GM23338 (cell line): ENCODE results near the gene DLX2. TPM values are rescaled to one million over a fixed set of nuclear protein-coding genes. Genes with fewer than 3 reads are reported as not detected.

Experiments used
- ATAC-seq: fragments of 200-7000 bp; cut with Tn5 transposase; 3 replicates; pipeline ENCODE4 v1.9.1; 2020
- DNase-seq: peaks from one replicate; pipeline ENCODE4 v3.0.0-alpha.2; 2015; ENCODE audit warnings: low spot score
- H2AFZ ChIP-seq: fragments of 200-600 bp; sonication (generic); 2 replicates; pipeline ENCODE4 v1.8.0; 2016; ENCODE audit warnings: antibody characterized with exemption, mild to moderate bottlenecking, moderate library complexity
- H3F3A ChIP-seq: fragments of 200-600 bp; sonication (generic); replicated peaks from 2 replicates; pipeline ENCODE4 v1.8.0; 2017; ENCODE audit warnings: antibody characterized with exemption, mixed run types, low read depth
- H3K27ac ChIP-seq: fragments of 200-600 bp; sonication (generic); 2 replicates; pipeline ENCODE4 v1.6.1; 2016; ENCODE audit warnings: low read depth
- H3K27me3 ChIP-seq: fragments of 200-600 bp; sonication (generic); 2 replicates; pipeline ENCODE4 v1.8.0; 2016; ENCODE audit warnings: mild to moderate bottlenecking, mixed run types, moderate library complexity; ENCODE audit not compliant: insufficient read depth
- H3K36me3 ChIP-seq: fragments of 200-600 bp; sonication (generic); 2 replicates; pipeline ENCODE4 v1.8.0; 2016; ENCODE audit warnings: mild to moderate bottlenecking; ENCODE audit not compliant: insufficient read depth
- H3K4me1 ChIP-seq: fragments of 200-600 bp; sonication (generic); 2 replicates; pipeline ENCODE4 v1.8.0; 2016; ENCODE audit warnings: mild to moderate bottlenecking, moderate library complexity; ENCODE audit not compliant: insufficient read depth
- H3K4me2 ChIP-seq: fragments of 200-600 bp; sonication (generic); 2 replicates; pipeline ENCODE4 v1.7.1; 2017; ENCODE audit warnings: mixed run types
- H3K4me3 ChIP-seq: fragments of 200-600 bp; sonication (generic); 2 replicates; pipeline ENCODE4 v1.6.1; 2016; ENCODE audit warnings: mixed run types
- H3K79me2 ChIP-seq: fragments of 200-600 bp; sonication (generic); replicated peaks from 2 replicates; pipeline ENCODE4 v1.8.0; 2017; ENCODE audit warnings: mild to moderate bottlenecking; ENCODE audit not compliant: insufficient read depth
- H3K9me2 ChIP-seq: fragments of 200-600 bp; sonication (generic); 2 replicates; pipeline ENCODE4 v1.8.0; 2017; ENCODE audit not compliant: insufficient read depth
- H4K20me1 ChIP-seq: fragments of 200-600 bp; sonication (generic); replicated peaks from 2 replicates; pipeline ENCODE4 v1.8.0; 2017; ENCODE audit warnings: mild to moderate bottlenecking; ENCODE audit not compliant: insufficient read depth
- H3K27ac Mint-ChIP-seq: 2 replicates; pipeline ENCODE4 v1.8.0; 2020; ENCODE audit warnings: inconsistent platforms, mild to moderate bottlenecking, moderate library complexity, mixed read lengths
- H3K27me3 Mint-ChIP-seq: 3 replicates; pipeline ENCODE4 v1.8.0; 2022; ENCODE audit warnings: low read depth, mild to moderate bottlenecking, moderate library complexity, mixed read lengths, inconsistent platforms; ENCODE audit not compliant: insufficient read depth, poor library complexity
- H3K36me3 Mint-ChIP-seq: 3 replicates; pipeline ENCODE4 v1.8.0; 2021; ENCODE audit warnings: low read depth, mild to moderate bottlenecking, inconsistent platforms, moderate library complexity, mixed read lengths
- H3K4me1 Mint-ChIP-seq: 3 replicates; pipeline ENCODE4 v1.8.0; 2020; ENCODE audit warnings: mild to moderate bottlenecking, inconsistent platforms, mixed read lengths
- H3K4me3 Mint-ChIP-seq: 3 replicates; pipeline ENCODE4 v1.8.0; 2021; ENCODE audit warnings: moderate library complexity, mild to moderate bottlenecking, inconsistent platforms, mixed read lengths
- H3K9me3 Mint-ChIP-seq: 3 replicates; pipeline ENCODE4 v1.8.0; 2020; ENCODE audit warnings: moderate library complexity, mild to moderate bottlenecking, inconsistent platforms, mixed read lengths
- CTCF ChIP-seq, 2 experiments: fragments of 200-600 bp in 1 of 2; sonication (generic) in 1 of 2; conservative IDR thresholded peaks; 2 replicates each; pipeline versions ENCODE4 v1.5.1 to v1.6.1; 2016 to 2017; ENCODE audit warnings: antibody characterized with exemption in 2 of 2, low read depth in 2 of 2, mild to moderate bottlenecking in 2 of 2, moderate library complexity in 1 of 2
- EZH2 ChIP-seq: fragments of 200-600 bp; sonication (generic); IDR thresholded peaks from one replicate; pipeline ENCODE4 v1.8.0; 2017; ENCODE audit warnings: antibody characterized with exemption, mild to moderate bottlenecking, low read depth; ENCODE audit not compliant: unreplicated experiment
- EZH2phosphoT487 ChIP-seq: fragments of 200-600 bp; sonication (generic); IDR thresholded peaks from one replicate; pipeline ENCODE4 v1.8.1; 2018; ENCODE audit warnings: antibody characterized with exemption; ENCODE audit not compliant: unreplicated experiment
- JUNB ChIP-seq: IDR thresholded peaks from one replicate; pipeline ENCODE4 v1.6.1; 2016; ENCODE audit warnings: antibody characterized with exemption; ENCODE audit not compliant: unreplicated experiment
- NANOG ChIP-seq: IDR thresholded peaks from 2 replicates; pipeline ENCODE4 v1.6.1; 2016; ENCODE audit warnings: antibody characterized with exemption, borderline replicate concordance
- polyA plus RNA-seq: library from polyadenylated mRNA; unstranded; fragments of >200 nt; fragmentation: Nextera tagmentation; extraction: Ambion mirVana; gene quantifications from 2 replicates; pipeline ENCODE4 v1.2.1, GENCODE V29; 2016
- total RNA-seq: library from RNA; depleted of rRNA; stranded (reverse); fragments of >200 nt; shearing (Covaris generic); gene quantifications from 2 replicates; pipeline ENCODE4 v1.2.3, GENCODE V29; 2014

The DLX2 gene
- total and polyA plus RNA-seq, 2 experiments from 2014 or later, result 0.08 to 0.24 TPM

GRCh38 chr2:172100935-172101820 lies 1.5 kb downstream of the DLX2 start:
- H3K27me3 Mint-ChIP-seq, result peaks cover 99% of the 10 kb centered on the region
- Histone ChIP-seq H3K9me2 (no peaks in the 10 kb centered on the region), H3K4me2 (peak overlapping the region; percentile 93), H2AFZ (0 out of 2 replicates have a peak overlapping the region, but pooled peaks have one; percentile 89), H3K4me3 (peak overlapping the region; percentile 62), H3K27ac (no peak overlapping the region), H3K27me3 (peaks cover 98% of the 10 kb centered on the region), H3F3A (peaks cover 33% of the 10 kb centered on the region), H3K79me2 (no peaks in the 10 kb centered on the region), H3K36me3 (no peaks in the 10 kb centered on the region), H4K20me1 (peaks cover 16% of the 10 kb centered on the region; the same call in 1 of the 2 replicates), H3K4me1 (peaks cover 54% of the 10 kb centered on the region)
- no peak overlapping the region for H3K27ac Mint-ChIP-seq
- H3K9me3 Mint-ChIP-seq, result no peaks in the 10 kb centered on the region
- ATAC-seq, result 0 out of 3 replicates have a peak, but pooled peaks have one; percentile 0
- H3K36me3 Mint-ChIP-seq, result no peaks in the 10 kb centered on the region
- peak overlapping the region; percentile 74 for H3K4me3 Mint-ChIP-seq
- H3K4me1 Mint-ChIP-seq, result peaks cover 41% of the 10 kb centered on the region
- no peak for TF ChIP-seq CTCF (conservative IDR thresholded peaks at IDR 0.05; ENCODE audit: low read depth in 2 of 2)
- TF ChIP-seq EZH2, result peak; percentile 96
- peak; percentile 91 for TF ChIP-seq EZH2phosphoT487
- peak; percentile 58 for DNase-seq

- Histone ChIP-seq H3K4me2 (peak overlapping the region; percentile 93), H3K27me3 (peaks cover 98% of the 10 kb centered on the region), H3K27ac (no peak overlapping the region), H3K79me2 (no peaks in the 10 kb centered on the region), H3F3A (peaks cover 41% of the 10 kb centered on the region), H4K20me1 (peaks cover 14% of the 10 kb centered on the region; the same call in 1 of the 2 replicates), H3K4me1 (peaks cover 63% of the 10 kb centered on the region), H3K36me3 (no peaks in the 10 kb centered on the region), H2AFZ (no peak overlapping the region), H3K9me2 (no peaks in the 10 kb centered on the region), H3K4me3 (peak overlapping the region; percentile 62)
- H3K4me1 Mint-ChIP-seq, result peaks cover 42% of the 10 kb centered on the region
- DNase-seq (peak; percentile 55), ATAC-seq (no peak; the same call in 2 of the 3 replicates)
- peaks cover 99% of the 10 kb centered on the region for H3K27me3 Mint-ChIP-seq
- no peaks in the 10 kb centered on the region for H3K9me3 Mint-ChIP-seq
- peak overlapping the region; percentile 48; the same call in 2 of the 3 replicates for H3K4me3 Mint-ChIP-seq
- H3K36me3 Mint-ChIP-seq, result no peaks in the 10 kb centered on the region
- no peak overlapping the region for H3K27ac Mint-ChIP-seq
- TF ChIP-seq NANOG (no peak), EZH2phosphoT487 (peak; percentile 95), EZH2 (peak; percentile 92), JUNB (no peak)
Measured at GRCh38 chr2:172100080-172100934, 2.4 kb downstream of the DLX2 start.
